CD1c-positive myeloid dendritic cell (primary cell): Measurements from ENCODE around the gene TMEM109.

Source experiments
- DNase-seq: peaks from one replicate; pipeline ENCODE4 v3.0.0-alpha.2; 2016; ENCODE audit errors: extremely low spot score

The TMEM109 gene

GRCh38 chr11:60968223-60968622 is 54.3 kb downstream of the TMEM109 start:
- no peak for DNase-seq

- DNase-seq: peak; percentile 74
Observed at GRCh38 chr11:60970369-60970774, 56.4 kb downstream of the TMEM109 start.

- no peak for DNase-seq
Observed at GRCh38 chr11:60970890-60971289, 56.9 kb downstream of the TMEM109 start.

- DNase-seq: peak; percentile 20
Observed at GRCh38 chr11:60971520-60971919, 57.6 kb downstream of the TMEM109 start, which contains the start of gene CD6. TSS of gene CD6 (plus strand) at chr11:60971680. CDS start at chr11:60971866, 186 bp downstream.

GRCh38 chr11:60972182-60973030 is 58.4 kb downstream of the TMEM109 start:
- no peak for DNase-seq
